ENCODE measurements around the gene TMEM132D. TPM values are rescaled to one million over a fixed set of nuclear protein-coding genes. Genes with fewer than 3 reads are reported as not detected.

The TMEM132D gene
- total RNA-seq, 3 donors from 2014 or later, result 0.09 to 0.24 (median 0.12) TPM

GRCh38 chr12:129886541-129886940 is 17.3 kb downstream of the TMEM132D start:
- Histone ChIP-seq H3K36me3 (ENCODE audit: low read depth) (no peaks in the 10 kb centered on the region), H3K4me3 (no peak overlapping the region), H3K4me1 (ENCODE audit: low read depth) (no peaks in the 10 kb centered on the region), H3K9me3 (no peaks in the 10 kb centered on the region)
- no peak for DNase-seq
- no peak for TF ChIP-seq CTCF (IDR thresholded peaks at IDR 0.05)
- intact Hi-C loops (cut with DNase I, micrococcal nuclease), result no loop called here
- no peak for ATAC-seq

GRCh38 chr12:129885287-129885686 is 18.5 kb downstream of the TMEM132D start:
- Histone ChIP-seq H3K4me3 (no peak overlapping the region), H3K9me3 (no peaks in the 10 kb centered on the region), H3K36me3 (ENCODE audit: low read depth) (no peaks in the 10 kb centered on the region), H3K4me1 (ENCODE audit: low read depth) (no peaks in the 10 kb centered on the region)
- DNase-seq (no peak), ATAC-seq (no peak)
- no peak for TF ChIP-seq CTCF (IDR thresholded peaks at IDR 0.05)
- intact Hi-C loops (cut with DNase I, micrococcal nuclease), result no loop called here

- no peak for ATAC-seq
- no peak for TF ChIP-seq CTCF (IDR thresholded peaks at IDR 0.05)
- intact Hi-C loops (cut with DNase I, micrococcal nuclease), result no loop called here
Observed at GRCh38 chr12:129877411-129877810, 26.4 kb downstream of the TMEM132D start.

GRCh38 chr12:129873833-129874208 is 30.0 kb downstream of the TMEM132D start:
- no peak for TF ChIP-seq CTCF (IDR thresholded peaks at IDR 0.05)
- Histone ChIP-seq H3K4me3 (no peak overlapping the region), H3K9me3 (no peaks in the 10 kb centered on the region), H3K4me1 (ENCODE audit: low read depth) (no peaks in the 10 kb centered on the region), H3K36me3 (ENCODE audit: low read depth) (no peaks in the 10 kb centered on the region)
- intact Hi-C loops (cut with DNase I, micrococcal nuclease), result no loop called here
- ATAC-seq (no peak), DNase-seq (no peak)

More at GRCh38 chr12:129877411-129877810, 26.4 kb downstream of the TMEM132D start:
- H3K9me3 ChIP-seq, result no peaks in the 10 kb centered on the region
- DNase-seq, result no peak
- no peaks in the 10 kb centered on the region for H3K36me3 ChIP-seq (ENCODE audit: low read depth)
- H3K4me1 ChIP-seq (ENCODE audit: low read depth), result no peaks in the 10 kb centered on the region
- no peak overlapping the region for H3K4me3 ChIP-seq

GRCh38 chr12:129873111-129873832 is 30.6 kb downstream of the TMEM132D start:
- no peak for TF ChIP-seq CTCF (IDR thresholded peaks at IDR 0.05)
- intact Hi-C loops (cut with DNase I, micrococcal nuclease), result no loop called here
- no peak for DNase-seq
- H3K4me1 ChIP-seq (ENCODE audit: low read depth), result no peaks in the 10 kb centered on the region
- H3K9me3 ChIP-seq, result no peaks in the 10 kb centered on the region
- ATAC-seq, result no peak
- H3K4me3 ChIP-seq, result no peak overlapping the region
- H3K36me3 ChIP-seq (ENCODE audit: low read depth), result no peaks in the 10 kb centered on the region

Data from mucosa of descending colon (tissue), 3 donors.